GM21529 (cell line): ENCODE results near the gene C11orf65.
"Not testable (repeated sequence)": the region's sequence is repeated elsewhere in the genome, so short reads cannot be mapped to it uniquely, and the experiment has no call there.

Experiments used
- ATAC-seq: cut with Tn5 transposase; IDR thresholded peaks from one replicate; pipeline ENCODE4 v1.9.1; 2021; ENCODE audit not compliant: unreplicated experiment

C11orf65 gene

DNA sequence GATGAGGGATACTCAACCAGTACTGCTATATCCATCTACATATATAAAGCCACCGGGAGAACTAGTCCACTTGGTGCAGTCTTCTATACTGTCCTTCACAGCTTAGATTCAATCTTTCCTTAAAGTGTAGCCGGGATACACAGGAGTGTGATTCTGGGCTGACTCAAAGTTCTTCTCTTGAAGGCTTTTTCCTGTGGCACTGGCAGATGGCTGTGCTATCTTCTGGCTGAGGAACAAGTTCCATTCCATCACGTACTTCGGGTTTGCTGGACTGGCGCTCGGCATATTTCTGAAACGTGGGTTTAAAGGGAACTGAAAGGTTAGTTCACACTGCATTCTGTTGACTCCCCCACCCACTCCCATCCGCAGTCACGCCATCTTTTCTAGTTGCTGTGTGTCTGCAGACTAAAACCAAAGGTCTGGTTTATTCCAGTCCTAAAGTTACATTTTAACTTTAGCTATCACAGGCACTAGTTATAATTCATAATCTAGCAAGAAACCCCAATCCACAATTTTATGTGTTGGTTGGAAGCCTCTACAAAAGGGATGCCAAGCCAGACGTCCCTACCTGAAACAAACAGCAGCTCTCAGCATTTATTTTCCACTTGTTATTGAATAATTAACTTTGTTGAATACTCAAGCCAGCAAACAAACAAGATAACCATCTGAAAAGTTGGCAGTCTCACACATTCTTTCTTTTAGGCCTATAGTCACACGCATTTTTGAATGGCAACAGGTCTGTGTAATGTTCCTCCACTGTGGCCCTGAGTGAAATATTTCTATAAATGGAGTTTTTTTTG lies 7.5 kb upstream of the C11orf65 start:
- no peak for ATAC-seq

DNA sequence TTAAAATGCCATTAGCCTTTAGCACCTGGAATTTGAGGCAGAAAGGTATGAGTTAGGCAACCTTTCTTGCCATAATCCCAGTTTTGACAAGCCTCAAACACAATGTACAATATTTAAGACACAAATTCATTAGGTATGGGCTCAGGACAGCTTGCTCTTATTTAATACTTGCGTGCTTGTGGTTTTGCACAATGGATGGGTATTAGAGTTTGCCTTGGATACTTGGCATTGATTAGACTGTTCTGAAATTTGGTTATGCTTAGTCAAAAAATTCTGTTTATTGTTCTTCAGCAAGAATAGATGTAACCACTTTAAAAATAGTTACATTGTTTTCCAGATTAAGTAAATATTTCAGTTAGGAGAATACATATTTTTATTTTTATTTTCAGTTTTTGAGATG lies 5.4 kb upstream of the C11orf65 start:
- ATAC-seq: no peak

DNA sequence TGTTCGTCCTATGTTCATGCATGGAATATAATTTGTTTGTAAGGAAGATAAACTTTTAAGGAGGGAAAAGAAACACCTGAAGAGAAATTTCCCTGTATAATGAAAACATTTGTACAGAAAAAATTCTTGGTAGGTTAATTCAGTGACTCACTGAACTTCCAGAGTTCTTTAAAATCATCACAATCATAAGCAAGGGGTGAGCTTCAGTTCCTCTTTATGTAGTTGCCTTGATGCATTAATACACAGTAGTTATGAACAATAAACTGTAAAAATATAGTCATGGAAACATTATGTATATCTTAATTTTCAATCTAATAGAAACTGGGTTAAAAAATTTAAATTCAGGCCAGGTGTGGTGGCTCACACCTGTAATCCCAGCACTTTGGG lies 1.1 kb upstream of the C11orf65 start:
- no peak for ATAC-seq

DNA sequence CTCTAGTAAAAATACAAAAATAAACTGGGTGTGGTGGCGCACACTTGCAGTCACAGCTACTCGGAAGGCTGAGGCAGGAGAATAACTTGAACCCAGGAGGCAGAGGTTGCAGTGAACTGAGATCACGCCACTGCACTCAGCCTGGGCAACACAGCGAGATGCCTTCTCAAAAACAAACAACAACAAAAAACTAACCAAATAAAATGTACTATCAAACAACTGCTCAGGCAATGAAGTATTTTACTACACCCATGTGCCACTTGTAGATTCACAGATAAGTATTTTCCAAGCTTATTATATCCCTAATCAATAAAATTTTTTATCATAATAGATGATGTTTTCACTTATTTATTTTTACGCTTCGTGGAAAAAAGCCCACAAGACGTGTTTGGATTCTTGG lies 924 bp downstream of the C11orf65 start:
- ATAC-seq: no peak

DNA sequence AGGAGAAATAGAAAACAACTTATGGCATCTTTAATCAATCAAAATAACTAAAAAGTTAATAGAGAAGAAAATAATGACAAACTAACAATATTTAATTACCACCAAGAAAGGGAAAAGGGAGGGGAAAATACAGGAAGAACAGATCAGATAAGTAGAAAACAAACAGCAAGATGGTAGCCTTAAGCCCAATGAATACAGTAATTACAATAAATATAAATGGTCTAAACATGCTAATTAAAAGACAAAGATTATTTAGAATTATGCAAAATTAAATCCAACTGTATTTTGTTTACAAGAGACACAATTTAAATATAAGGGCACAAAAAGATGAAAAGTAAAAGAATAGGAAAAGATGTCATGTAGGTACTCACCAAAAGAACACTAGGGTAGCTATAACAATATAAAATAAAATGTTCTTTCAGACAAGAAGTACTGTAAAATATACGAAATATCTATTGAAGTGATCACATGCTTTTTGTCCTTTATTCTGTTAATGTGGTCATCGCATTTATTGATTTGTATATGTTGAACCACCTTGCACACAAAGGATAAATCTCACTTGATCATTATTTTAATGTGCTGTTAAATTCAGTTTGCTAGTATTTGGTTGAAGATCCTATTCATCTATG lies 14.0 kb downstream of the C11orf65 start:
- no peak for ATAC-seq

DNA sequence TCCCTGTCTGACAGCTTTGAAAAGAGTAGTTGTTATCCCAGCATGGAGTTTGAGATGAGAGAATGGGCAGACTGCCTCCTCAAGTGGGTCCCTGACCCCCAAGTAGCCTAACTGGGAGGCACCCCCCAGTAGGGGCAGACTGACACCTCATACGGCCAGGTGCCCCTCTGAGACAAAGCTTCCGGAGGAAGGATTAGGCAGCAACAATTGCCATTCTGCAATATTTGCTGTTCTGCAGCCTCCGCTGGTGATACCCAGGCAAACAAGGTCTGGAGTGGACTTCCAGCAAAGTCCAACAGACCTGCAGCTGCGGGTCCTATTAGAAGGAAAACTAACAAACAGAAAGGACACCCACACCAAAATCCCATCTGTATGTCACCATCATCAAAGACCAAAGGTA lies 25.9 kb downstream of the C11orf65 start:
- ATAC-seq: not testable (repeated sequence)

DNA sequence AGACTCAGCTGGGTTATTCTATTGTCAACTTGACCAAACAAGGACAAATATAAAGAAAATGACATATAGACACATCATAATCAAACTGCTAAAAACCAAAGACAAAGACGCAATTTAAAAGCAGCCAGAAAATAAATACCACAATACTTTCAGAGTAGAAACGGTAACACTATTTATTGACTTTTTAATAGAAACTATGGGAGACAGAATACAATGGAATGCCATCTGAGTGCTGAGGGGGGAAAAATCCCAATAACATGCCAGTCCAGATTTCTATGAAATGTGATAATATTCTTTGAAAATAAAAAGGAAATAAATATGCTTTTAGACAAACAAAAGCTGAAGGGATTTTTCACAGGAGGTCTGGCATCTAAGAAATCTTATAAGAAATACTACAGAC lies 30.7 kb downstream of the C11orf65 start:
- no peak for ATAC-seq

DNA sequence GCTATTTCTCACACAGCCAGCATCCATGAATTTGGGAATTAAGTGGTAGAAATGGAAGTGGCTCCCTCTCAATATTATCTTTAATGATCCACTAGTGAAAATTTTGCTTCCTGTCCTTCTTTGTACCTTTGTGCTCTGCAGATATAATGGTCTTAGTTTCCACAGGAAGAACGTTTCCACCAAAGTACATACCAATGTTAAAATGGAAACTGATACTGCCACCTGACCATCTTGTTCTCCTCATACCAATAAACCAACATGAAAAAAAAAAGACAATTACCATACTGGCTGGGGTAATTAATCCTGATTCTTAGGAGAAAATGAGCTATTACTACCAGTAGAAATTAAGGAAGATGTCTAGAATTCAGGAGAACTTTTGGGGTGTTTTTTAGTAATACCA lies 32.3 kb downstream of the C11orf65 start:
- no peak for ATAC-seq

DNA sequence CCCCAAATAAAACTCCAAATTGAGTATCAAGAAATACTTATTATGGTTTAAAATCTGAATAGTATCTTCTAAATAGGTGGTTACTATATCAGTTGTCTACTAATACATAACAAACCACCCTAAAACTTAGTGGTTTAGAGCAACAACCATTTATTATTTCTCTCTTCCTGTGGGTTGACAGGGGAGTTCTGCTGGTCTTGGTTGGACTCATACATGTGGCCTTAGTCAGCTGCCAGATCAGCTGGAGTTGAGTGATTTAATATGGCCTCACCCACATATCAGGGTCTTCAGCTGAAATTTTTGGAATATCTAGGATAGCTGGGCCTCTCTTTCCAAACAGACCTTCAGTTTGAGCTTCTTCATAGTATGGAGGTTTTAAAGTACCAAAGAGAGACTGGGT lies 34.5 kb downstream of the C11orf65 start:
- ATAC-seq: no peak

DNA sequence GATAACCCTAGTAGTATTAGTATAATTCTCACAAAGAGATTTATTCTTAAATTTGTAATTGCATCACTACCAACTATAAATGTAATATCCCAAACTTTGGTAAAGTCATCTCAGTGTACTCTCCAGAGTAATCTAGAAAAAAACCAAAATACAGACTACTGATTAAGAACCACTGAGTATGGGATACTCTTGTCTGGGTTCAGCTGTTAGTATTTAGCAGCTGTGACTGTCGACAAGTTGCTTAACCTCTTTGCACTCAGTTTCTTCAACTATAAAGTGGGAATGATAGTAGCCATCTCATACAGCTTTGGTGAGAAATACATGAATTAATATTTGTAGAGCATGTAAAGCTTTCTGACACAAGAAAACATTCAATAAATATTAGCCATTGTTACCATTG lies 35.3 kb downstream of the C11orf65 start:
- ATAC-seq: no peak

DNA sequence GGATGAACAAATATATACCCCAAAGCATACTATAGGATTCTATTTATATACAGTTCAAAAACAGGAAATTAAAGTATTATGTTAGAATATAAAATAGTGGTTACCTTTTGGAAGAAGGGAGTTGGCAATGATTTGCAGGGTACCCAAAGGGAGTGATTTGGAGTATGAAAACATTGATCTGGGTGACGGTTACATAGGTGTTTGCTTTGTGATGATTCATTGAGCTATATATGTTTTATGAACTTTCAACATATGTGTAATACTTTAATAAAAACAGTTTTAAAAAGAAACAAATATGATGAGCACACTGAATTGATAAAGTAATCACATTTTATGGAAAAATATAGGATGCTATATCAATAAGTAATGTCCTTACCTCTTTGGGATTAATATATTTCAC lies 36.0 kb downstream of the C11orf65 start:
- no peak for ATAC-seq

DNA sequence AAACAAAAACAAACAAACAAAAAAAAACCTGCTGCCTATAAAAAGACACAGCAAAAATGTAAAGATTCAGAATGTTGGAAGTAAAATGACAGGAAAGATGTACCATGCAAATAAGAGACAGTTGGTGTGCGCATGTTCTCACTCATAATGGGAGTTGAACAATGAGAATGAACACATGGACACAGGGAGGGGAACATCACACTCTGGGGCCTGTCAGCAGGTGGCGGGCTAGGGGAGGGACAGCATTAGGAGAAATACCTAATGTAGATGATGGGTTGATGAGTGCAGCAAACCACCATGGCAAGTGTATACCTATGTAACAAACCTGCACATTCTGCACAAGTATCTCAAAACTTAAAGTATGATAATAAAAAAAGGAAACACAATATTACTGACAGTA lies 49.8 kb downstream of the C11orf65 start:
- not testable (repeated sequence) for ATAC-seq

DNA sequence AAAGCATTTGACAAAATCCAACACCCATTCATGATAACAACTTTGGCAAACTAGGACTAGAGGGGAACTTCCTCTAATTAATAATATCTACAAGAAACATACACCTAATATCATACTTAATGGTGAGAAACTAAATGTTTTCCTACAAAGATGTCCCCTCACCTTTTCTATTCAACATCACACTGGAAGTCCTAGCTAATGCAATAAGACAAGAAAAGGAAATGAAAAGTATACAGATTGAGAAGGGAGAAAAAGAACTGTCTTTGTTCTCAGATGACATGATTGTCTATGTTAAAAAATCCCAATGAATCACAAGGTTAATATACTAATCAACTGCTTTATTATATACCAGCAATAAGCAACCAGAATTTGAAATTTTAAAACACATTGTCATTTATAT lies 52.4 kb downstream of the C11orf65 start:
- ATAC-seq: no peak

DNA sequence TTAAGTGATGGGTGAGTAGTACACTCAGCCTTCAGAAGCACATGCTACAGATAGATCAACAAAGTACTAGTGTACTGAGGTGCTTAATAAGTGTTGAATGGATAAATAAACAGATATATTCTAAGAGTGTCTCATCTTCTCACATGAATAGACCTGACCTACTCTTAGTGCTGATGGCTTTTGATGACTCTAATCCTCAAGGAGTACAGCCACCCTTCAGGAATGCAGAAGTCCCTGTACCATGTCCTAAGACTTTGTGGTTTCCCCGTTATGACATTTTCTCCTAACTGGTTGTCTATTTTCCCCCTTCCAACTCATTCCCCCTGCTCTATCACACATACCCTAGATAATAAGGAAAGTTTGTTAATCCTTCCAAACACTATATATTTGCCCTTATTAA lies 61.6 kb downstream of the C11orf65 start:
- no peak for ATAC-seq

DNA sequence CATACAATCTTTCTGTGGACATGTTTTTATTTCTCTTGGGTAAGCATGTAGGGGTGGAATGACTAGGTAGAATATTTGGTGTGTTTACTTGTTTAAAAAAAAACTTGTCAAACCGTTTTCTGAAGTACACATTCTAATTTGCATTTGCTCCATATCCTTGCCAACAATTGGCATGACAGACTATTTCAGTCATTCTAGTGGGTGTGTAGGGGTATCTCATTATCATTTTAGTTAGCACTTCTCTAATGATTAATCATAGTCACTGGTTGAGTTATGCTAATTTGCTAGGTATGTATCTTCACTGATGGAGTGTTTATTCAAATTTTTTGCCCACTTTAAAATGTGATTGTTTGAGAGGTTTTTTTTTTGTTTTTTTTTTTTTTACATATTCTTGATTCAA lies 64.3 kb downstream of the C11orf65 start:
- no peak for ATAC-seq

DNA sequence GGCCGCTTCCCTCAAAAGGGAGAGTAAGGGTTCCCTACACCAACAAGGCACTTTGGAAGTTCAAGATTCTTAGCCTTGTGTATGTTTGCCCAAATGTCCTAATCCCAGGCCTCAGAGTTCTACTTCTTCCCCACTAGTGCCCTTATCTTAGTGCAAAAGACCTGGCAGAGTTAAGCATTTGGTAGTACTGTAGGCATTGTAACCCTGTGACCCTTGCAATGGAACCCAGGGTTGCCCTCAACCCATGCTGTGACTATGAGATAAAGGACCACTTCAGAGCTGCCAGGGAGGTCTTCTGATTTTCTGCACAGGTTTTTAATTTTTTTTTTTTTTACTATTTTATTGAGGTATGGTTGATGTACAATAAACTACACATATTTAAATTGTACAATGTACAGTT lies 65.1 kb downstream of the C11orf65 start:
- no peak for ATAC-seq

DNA sequence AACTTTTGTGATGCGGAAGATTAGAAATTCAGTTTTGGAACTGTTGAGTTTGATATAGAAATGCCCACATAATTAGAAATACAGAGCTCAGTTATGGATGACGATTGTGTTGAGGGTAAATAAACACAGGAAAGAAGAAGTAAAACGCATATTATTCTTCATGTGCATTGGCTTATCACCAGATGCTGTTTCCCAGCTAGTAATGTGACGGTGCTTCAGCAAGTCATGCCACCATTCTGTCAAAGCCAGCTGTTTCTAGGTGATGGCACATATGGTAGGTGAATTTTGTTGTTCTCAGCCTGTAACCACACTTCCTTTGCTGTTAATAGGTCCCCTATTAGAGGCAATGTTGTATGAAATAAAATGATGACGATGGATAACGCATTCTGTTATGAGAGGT lies 68.9 kb downstream of the C11orf65 start:
- no peak for ATAC-seq

DNA sequence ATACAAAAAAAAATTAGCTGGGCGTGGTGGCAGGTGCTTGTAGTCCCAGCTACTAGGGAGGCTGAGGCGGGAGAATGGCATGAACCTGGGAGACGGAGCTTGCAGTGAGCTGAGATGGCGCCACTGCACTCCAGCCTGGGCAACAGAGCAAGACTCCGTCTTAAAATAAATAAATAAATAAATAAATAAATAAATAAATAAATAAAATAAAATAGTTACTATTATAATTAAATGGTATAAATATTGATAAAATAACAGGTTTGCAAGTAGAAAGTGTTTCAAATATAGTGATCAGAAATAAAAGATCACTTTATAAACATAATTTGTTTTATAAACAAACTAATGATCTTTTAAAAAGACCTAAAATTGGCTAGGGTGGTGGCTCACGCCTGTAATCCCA lies 70.7 kb downstream of the C11orf65 start:
- ATAC-seq: not testable (repeated sequence)

DNA sequence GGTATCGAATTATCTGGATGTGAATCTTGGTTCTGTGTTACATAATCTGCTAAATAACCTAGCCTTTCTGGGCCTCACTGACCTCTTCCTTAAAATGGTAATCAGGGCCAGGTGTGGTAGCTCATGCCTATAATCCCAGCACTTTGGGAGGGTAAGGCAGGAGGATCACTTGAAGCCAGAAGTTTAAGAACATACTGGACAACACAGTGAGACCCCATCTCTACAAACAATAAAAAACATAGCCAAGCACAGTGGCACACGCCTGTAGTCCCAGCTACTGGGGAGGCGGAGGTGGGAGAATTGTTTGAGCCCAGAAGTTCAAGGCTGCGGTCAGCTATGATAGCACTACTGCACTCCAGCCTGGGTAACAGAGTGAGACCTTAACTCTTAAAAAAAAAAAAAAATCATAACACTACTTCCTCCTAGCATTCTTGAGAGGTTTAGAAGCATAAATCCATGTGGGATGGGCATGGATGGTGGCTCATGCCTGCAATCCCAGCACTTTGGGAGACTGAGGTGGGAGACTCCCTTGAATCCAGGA lies 72.5 kb downstream of the C11orf65 start:
- no peak for ATAC-seq

DNA sequence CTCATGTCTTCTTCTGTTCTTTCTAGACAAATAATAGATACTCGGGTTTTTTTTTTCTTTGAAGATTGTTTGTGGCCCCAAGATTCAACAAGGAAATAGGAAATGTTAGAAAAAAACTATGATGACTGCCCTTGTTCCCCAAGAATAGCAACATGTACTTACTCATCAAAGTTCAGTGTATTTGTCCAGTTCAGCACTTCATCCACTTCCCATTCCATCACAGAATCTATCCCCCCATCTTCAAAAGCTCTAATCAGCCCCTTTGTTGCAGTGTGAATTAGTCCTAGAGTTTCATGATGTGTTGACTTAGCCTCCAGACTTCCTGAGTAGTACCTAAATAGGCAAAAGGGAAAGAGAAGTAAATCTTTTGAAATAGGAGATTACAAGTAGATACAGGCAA lies 74.3 kb downstream of the C11orf65 start:
- no peak for ATAC-seq

DNA sequence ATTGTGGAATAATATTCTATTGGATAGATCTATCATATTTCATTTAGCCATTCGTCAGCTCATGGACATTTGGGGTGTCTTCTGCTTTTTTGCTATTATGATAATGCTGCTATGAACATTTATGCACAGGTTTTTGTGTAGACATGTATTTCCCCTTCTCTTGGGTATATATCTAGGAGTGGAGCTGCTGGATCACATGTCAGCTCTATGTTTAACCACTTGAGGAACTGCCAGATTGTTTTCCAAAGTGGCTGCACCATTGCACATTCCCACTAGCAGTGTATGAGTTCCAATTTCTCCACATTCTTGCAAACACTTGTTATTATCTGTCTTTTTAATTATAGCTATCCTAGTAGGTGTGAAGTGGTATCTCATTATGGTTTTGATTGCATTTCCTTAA lies 75.0 kb downstream of the C11orf65 start:
- no peak for ATAC-seq

DNA sequence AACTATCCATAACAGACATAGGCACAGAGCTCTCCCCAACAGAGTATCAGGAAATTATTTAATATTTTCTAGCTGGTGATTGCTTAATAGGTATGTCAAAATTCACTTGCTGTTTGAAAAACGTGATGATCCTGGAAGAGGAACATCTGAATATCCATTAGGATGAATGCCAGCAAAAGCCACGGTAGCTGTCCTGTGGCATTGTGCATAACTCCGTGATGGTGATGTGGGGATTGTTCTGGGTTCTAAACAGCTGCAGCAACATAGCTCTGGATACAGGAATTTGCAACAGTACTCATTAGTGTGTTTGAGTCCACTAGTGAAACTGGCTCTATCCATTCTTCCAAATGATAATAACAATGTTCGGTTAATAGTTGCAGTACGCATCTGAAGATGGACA lies 78.8 kb downstream of the C11orf65 start:
- no peak for ATAC-seq

DNA sequence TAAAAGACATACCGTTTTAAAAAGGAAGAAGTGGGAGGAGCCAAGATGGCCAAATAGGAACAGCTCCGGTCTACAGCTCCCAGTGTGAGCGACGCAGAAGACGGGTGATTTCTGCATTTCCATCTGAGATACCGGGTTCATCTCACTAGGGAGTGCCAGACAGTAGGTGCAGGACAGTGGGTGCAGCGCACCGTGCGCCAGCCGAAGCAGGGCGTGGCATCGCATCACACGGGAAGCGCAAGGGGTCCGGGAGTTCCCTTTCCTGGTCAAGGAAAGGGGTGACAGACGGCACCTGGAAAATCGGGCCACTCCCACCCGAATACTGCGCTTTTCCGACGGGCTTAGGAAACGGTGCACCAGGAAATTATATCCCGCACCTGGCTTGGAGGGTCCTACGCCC lies 93.8 kb downstream of the C11orf65 start:
- not testable (repeated sequence) for ATAC-seq
